Ovary (tissue), 9 donors: ENCODE results near the gene SLC4A3. TPM values are rescaled to one million over a fixed set of nuclear protein-coding genes. Genes with fewer than 3 reads are reported as not detected.
A peak's percentile ranks its signal among the peaks of the same experiment; 100 is the strongest.

Source experiments
- DNase-seq, 5 donors: peaks; one replicate each; pipeline ENCODE4 v3.0.0-alpha.2; 2019 to 2020
- H3K27ac ChIP-seq, 2 donors: fragments of 200-600 bp; one replicate each; pipeline versions ENCODE4 v1.5.1 to v1.8.0; 2019 to 2022
- H3K27me3 ChIP-seq: fragments of 200-600 bp; one replicate; pipeline ENCODE4 v1.8.0; 2022
- H3K36me3 ChIP-seq: fragments of 200-600 bp; sonication (generic); one replicate; pipeline ENCODE4 v1.5.1; 2019
- H3K4me1 ChIP-seq: one replicate; pipeline ENCODE4 v1.8.1; 2013; ENCODE audit warnings: mild to moderate bottlenecking, moderate library complexity; ENCODE audit not compliant: insufficient read depth
- H3K4me3 ChIP-seq: fragments of 200-600 bp; sonication (generic); one replicate; pipeline ENCODE4 v1.5.1; 2017
- H3K9me3 ChIP-seq, 2 donors: fragments of 200-600 bp in 1 of 2; sonication (generic) in 1 of 2; one replicate each; pipeline versions ENCODE4 v1.5.1 to v1.8.1; 2013 to 2019; ENCODE audit warnings: mild to moderate bottlenecking in 1 of 2, moderate library complexity in 1 of 2
- CTCF ChIP-seq, 3 donors: fragments of 450-650 bp in 2 of 3; fragments of 200-600 bp in 1 of 3; IDR thresholded peaks; one replicate each; pipeline versions ENCODE4 v1.5.1 to v1.8.0; 2016 to 2022; ENCODE audit warnings: antibody characterized with exemption in 3 of 3, mild to moderate bottlenecking in 1 of 3
- EP300 ChIP-seq: sonication (generic); formaldehyde crosslinking; IDR thresholded peaks from one replicate; pipeline ENCODE4 v1.6.1; 2017; ENCODE audit warnings: antibody characterized with exemption
- POLR2A ChIP-seq: fragments of 450-650 bp; IDR thresholded peaks from one replicate; pipeline ENCODE4 v1.6.1; 2017; ENCODE audit warnings: antibody characterized with exemption, mild to moderate bottlenecking, moderate library complexity
- WGBS, 3 donors: extraction: QIAGEN DNeasy Blood & Tissue Kit in 1 of 3; methylation state at CpG; one replicate each; pipeline versions ENCODE4 v1.1.5 to v1.1.7; 2013 to 2017; 5-methylcytosine and 5-hydroxymethylcytosine counted together
- intact Hi-C, 4 donors: fragments of 100-400 bp; cut with DNase I; formaldehyde crosslinking; loops; one replicate each; pipeline versions ENCODE4 v1.11.0 to v1.15.1; 2022 to 2023
- polyA plus RNA-seq, 2 donors: library from polyadenylated mRNA; stranded (reverse); fragments of 200-250 nt in 1 of 2; fragments of 350-450 nt in 1 of 2; fragmentation: Illumina TruSeq in 1 of 2; extraction: RNeasy Lipid Tissue Mini Kit (QIAGEN cat#74804) in 1 of 2; gene quantifications; one replicate each; pipeline ENCODE4 v1.2.3, GENCODE V29; 2013 to 2014
- total RNA-seq, 7 donors: library from RNA; depleted of rRNA in 2 of 7; stranded (reverse); fragments of >200 nt in 2 of 7; fragmentation: NEBNext Ultra II Directional in 3 of 7; extraction: Animal tissue kit (Norgen Biotek cat#: 25700) in 3 of 7; gene quantifications; one replicate each; pipeline versions ENCODE4 v1.1.0 to v1.2.4, GENCODE V29; 2016 to 2023
- donor health status: DM: no; HTN: no; CAD: no; lungs with moderate emphysema.
- donor health status: DM: no; HTN: no; CAD: no.
- donor health status: Bipolar disorder and iron deficiency.
- donor health status: DM: yes; HTN: yes; CAD: no.
- donor health status: DM: no; HTN: no; CAD: no.
- donor health status: DM: yes; HTN: yes; CAD: no.

The SLC4A3 gene
- total and polyA plus RNA-seq, 9 donors: 5.3 to 232 (median 98.5) TPM

GRCh38 chr2:219658196-219658846, 30.9 kb downstream of the SLC4A3 start:
- H3K36me3 ChIP-seq: no peaks in the 10 kb centered on the region
- TF ChIP-seq CTCF (IDR thresholded peaks at IDR 0.05) (no peak), EP300 (no peak), POLR2A (no peak)
- H3K9me3 ChIP-seq: no peaks in the 10 kb centered on the region
- no peaks in the 10 kb centered on the region for H3K4me1 ChIP-seq
- H3K27ac ChIP-seq: peak overlapping the region in 1 of 2 donors; percentile 53
- 11 to 19% (median 14%) methylated on average over 7 of the region's 7 CpGs for WGBS, 3 donors
- H3K4me3 ChIP-seq: no peak overlapping the region
- no peaks in the 10 kb centered on the region for H3K27me3 ChIP-seq
- intact Hi-C loops: no loop called here
- DNase-seq: no peak

- TF ChIP-seq CTCF (IDR thresholded peaks at IDR 0.05) (no peak), POLR2A (no peak), EP300 (no peak)
- intact Hi-C loops: no loop called here
- Histone ChIP-seq H3K36me3 (no peaks in the 10 kb centered on the region), H3K4me1 (no peaks in the 10 kb centered on the region), H3K4me3 (no peak overlapping the region), H3K27ac (no peak overlapping the region), H3K27me3 (no peaks in the 10 kb centered on the region), H3K9me3 (no peaks in the 10 kb centered on the region)
- WGBS, 3 donors: 76 to 79% (median 78%) methylated on average over 3 of the region's 3 CpGs
- DNase-seq: no peak
Measured at GRCh38 chr2:219658874-219659273, 31.4 kb downstream of the SLC4A3 start.

- no peak for TF ChIP-seq POLR2A
- TF ChIP-seq EP300: no peak
- no peak for TF ChIP-seq CTCF (IDR thresholded peaks at IDR 0.05)
- Histone ChIP-seq H3K27me3 (no peaks in the 10 kb centered on the region), H3K9me3 (no peaks in the 10 kb centered on the region), H3K4me3 (no peak overlapping the region), H3K4me1 (no peaks in the 10 kb centered on the region), H3K36me3 (no peaks in the 10 kb centered on the region), H3K27ac (no peak overlapping the region)
- WGBS, 3 donors: 39 to 49% (median 44%) methylated on average over 7 of the region's 7 CpGs
- no peak for DNase-seq
- intact Hi-C loops: no loop called here
Measured at GRCh38 chr2:219661197-219661954, 33.9 kb downstream of the SLC4A3 start.

- TF ChIP-seq POLR2A (no peak), CTCF (IDR thresholded peaks at IDR 0.05) (no peak), EP300 (no peak)
- Histone ChIP-seq H3K27ac (no peak overlapping the region), H3K4me1 (no peaks in the 10 kb centered on the region), H3K4me3 (no peak overlapping the region), H3K9me3 (no peaks in the 10 kb centered on the region), H3K36me3 (no peaks in the 10 kb centered on the region), H3K27me3 (no peaks in the 10 kb centered on the region)
- intact Hi-C loops: no loop called here
- 93 to 98% (median 95%) methylated on average over 1 of the region's 1 CpG for WGBS, 3 donors
- no peak for DNase-seq
Measured at GRCh38 chr2:219661955-219662395, 34.5 kb downstream of the SLC4A3 start.
